Stimulated activated CD4-positive, alpha-beta T cell treated with anti-CD3 and anti-CD28 coated beads, Interleukin-12 subunit alpha, Interleukin-12 subunit beta, amount 100 ng/mL, for 48 hours (primary cell): ENCODE data around the gene FHIP1B.

Experiments
- DNase-seq, 3 donors: peaks; one replicate each; pipeline ENCODE4 v3.0.0-alpha.2; 2020; ENCODE audit warnings: low read depth in 2 of 3, low spot score in 1 of 3

Gene FHIP1B

DNA sequence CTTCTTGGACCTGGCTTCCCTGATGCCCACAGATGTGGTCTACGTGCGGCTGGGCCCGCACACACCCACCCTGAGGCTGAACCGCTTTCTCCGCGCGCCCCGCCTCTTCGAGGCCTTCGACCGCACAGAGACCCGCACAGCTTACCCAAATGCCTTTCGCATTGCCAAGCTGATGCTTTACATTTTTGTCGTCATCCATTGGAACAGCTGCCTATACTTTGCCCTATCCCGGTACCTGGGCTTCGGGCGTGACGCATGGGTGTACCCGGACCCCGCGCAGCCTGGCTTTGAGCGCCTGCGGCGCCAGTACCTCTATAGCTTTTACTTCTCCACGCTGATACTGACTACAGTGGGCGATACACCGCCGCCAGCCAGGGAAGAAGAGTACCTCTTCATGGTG is 5.7 kb upstream of the FHIP1B start:
- DNase-seq: no peak

DNA sequence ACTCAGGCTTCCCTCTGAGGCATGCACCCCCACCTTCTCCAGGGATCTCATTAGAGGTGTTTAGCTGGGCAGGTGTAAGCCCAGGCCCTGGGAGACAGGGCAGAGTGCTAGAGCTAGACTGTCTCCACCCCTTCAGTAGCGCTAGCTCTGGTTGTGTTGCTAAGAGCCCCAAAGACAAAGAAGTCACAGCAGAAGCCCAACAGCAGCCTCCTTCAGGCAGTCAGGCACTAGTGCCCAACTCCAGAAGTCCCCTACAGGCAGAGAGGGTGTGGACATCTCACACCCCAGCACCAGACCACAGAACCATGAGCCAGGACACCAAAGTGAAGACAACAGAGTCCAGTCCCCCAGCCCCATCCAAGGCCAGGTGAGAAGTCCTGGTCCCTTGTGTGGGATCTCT is 4.5 kb upstream of the FHIP1B start, which contains the start of gene CNGA4:
Gene CNGA4, plus strand, starts transcription at position 188 of the 400 bp plus-strand sequence. Its CDS starts 118 bp downstream, at position 306.
- no peak for DNase-seq

DNA sequence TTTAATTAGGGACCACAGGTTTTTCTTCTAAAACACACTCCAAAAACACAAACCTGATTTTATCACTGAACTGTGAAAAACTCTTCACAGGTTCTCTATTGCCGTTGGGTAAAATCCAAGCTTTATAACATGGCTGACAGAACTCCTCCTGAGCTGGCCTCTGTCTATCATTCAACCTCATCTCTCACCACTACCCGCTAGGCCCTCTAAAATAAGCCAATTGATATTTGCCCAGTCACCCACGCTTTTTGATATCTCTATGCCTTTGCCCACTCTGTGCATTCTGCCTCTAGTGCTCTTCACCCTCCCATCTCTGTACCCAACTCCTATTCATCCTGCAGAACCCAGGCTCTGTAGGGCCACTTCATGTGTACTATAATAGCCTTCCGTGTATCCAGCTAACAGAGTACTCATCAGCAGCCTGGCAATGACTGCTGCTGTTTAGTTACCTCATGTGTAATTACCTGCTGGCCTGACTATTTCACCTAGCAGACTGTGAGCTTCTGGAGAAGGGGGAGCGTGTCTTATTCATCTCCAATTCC is 3.4 kb upstream of the FHIP1B start:
- DNase-seq: no peak

DNA sequence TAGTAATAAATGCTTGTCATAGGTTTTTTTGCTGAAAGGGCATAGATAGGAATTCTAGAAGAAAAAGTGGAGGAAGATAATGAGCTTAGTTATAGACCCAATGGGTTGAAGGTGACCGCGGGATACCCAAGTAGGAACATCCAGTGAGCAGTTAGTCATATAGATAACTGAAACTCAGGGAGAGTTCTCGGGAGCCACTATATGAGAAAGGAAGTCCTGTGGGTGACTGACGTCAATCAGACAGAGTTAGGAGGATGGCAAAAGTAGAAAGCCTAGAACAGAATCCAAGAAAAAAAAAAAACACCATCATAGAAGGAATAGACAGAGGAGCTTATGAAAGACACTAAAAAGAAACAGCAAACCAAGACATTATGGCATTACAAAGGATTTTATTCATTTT is 2.8 kb upstream of the FHIP1B start:
- DNase-seq: no peak

DNA sequence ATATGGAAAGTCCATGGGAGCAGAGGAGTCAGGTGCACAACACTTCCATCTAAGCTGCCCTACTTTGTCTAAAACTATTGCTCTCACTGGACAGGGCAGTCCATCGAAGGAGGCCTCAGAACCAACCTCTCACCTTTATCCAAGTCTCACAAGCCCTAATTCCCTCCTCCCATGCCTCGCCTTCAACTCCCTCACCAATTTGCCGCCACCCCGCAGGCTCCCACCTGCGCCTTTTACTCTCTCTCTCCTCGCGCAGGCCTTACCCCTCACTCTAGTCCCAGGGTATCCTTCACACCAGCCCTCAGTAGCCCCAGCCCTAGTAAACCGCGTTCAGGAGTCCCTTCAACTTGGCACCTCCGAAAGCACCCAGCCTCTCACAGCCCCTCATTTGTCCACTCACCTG is 451 bp downstream of the FHIP1B start:
- no peak for DNase-seq

DNA sequence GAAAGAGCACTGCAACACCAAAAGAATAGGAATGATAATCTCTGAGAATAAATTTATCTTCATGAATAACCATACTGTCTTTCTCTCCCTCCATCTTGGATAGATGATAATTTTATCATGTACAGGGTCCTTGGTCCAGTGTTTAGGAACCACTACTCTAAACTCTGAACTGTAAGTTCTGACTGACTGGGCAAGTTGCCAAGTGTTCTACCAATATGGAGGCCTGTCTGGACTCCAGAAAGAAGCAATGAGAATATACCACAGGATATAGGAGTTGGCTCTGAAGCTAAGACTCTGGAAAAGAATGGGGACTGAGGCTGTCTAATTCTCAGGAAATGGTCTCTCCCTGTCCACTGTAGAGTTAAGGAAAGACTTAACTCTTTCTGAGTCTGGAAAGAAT is 1.5 kb downstream of the FHIP1B start:
- no peak for DNase-seq

DNA sequence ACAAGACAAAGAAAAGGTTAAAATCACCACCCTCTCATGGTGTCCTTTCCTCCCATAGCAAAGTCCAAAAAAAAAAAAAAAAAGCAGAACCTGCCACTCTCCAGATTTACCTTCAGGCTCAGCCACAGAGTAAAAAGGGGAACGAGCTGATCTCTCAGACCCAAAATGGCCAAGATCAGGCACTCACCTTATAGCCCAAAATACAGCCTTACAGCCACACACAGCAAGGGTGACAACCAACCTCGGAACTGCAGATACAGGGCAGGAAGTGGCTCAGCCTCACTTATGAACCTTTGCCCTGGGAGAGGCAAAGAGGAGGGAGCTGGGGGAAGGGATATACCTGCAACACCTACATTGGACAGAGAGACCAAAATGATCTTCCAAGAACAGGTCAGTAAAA is 4.5 kb downstream of the FHIP1B start:
- DNase-seq: no peak

DNA sequence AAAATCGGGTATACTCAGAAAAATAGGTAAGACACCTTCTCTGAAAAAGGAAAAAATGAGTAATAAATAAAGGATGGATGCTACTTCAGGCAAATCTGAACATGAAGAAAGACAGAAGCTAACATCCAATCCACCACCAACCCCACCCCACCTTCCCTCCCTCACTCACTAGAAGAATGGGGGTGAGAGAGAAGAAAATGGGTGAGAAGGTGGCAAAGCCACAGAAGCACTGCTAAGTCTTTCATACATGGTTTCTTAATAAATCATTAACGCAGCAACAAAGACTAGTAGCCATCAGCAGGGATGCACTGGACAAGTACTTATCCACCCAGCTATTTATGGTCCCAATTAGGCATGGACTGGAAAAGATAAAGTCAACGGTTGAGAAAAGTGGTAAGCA is 5.9 kb downstream of the FHIP1B start:
- no peak for DNase-seq

DNA sequence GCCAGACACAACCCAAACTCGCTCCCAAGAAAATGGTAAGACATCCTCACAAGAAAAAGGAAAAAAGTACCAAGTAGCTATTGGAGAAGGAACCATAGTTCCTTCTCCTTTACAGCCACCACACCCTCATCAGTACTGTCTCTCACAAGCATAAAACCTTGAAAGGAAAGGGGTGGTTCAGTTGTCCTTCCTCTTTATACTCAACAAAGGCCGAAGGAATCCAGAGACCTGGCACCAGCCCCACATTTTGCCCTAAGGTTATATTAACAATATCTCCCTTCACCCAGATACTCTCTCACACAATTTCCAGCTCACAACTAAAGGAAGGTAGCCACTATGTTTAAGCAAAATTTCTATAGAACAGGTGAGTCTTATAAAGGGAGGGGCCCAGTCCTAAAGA is 8.5 kb downstream of the FHIP1B start:
- no peak for DNase-seq

DNA sequence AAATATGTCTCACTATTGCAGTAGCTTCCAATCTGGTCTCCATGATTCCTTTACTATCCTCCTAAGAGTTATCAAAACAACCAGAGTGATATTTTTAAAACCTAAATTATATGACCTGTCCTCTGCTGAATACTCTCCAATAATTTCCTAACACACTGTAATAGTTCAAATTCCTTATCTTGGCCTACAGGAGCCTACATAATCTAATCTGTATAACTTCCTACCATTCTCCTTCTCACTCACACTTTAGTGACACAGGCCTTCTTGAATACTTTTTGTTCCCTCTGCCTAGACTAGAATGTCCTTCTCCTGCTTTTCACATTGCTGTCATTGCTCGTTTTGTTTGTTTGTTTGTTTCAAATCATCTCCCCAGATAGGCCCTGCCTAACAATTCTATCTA is 9.4 kb downstream of the FHIP1B start:
- DNase-seq: no peak

DNA sequence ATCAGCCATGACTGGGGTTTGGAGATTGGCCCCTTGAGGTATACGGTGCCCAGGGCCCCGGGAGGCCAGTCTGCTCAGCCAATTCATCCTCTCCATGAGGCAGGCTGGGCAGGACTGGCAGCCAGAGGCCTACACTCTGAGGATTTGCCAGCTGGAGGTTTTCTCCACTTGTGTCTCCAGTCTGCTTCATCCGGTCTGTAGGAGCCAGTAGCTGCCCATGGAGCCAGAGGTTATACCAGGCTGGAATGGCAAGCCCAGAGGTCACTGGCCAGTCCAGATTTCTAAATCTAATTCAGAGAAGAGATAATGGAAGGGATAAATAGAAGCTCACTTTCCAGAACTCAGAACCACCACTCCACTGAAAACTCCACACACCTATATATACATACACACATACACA is 10.0 kb downstream of the FHIP1B start:
- no peak for DNase-seq

DNA sequence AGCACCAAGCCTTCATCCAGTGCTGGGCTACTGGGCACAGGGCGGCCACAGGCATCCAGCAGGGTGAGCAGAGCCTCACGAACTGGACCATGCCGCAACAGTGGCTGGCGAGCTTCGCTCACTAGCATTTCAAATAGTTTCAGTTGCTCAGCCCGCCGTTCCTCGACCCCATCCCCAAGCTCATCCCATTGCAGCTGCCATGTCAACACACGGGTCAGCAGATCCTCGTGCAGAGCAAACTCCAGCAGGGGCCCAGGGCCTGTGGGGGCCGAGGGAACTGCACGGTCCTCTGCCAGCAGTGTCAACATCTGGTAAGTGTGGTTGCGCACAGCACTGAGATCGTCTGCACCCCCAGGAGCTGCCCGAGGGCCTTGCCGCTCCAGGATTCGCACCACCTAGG is 10.6 kb downstream of the FHIP1B start:
- no peak for DNase-seq

DNA sequence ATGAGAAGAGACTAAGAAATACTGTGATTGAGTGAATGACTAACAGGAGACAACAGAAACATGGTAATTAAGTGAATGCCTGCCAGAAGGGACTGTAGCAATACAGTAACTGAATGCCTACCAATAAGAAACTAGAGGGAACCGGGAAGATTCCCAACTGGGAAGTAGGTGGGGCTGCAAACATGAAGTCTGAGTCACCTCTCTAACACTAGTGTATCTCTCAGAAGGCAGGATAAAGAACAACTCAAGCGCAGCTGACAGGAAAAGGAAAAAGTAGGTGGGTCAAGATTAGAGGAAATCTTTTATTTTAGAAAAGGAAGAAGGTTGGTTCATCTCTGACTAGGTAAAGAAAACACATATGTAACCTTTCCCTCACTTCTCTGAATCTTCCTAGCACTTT is 15.1 kb downstream of the FHIP1B start:
- no peak for DNase-seq

DNA sequence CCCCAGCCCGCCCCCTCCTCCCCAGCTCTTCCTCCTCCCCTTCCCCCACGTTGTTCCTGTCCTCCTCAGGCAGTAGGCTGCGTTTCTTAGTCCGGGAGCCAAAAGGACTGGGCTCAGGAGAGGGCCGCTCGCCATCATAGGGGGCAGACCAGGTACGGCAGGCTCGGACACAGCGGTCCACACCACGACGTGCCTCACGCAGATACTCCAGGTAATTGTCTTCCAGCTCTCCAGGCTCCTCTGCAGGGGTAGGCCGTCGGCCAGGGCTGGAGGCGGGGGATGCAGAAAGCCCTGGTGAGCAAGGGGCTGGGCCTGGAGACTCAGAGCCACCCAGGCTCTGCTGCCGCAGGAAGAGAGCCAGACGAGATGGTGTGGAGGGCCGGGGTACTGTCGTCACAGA is 16.7 kb downstream of the FHIP1B start:
- no peak for DNase-seq

DNA sequence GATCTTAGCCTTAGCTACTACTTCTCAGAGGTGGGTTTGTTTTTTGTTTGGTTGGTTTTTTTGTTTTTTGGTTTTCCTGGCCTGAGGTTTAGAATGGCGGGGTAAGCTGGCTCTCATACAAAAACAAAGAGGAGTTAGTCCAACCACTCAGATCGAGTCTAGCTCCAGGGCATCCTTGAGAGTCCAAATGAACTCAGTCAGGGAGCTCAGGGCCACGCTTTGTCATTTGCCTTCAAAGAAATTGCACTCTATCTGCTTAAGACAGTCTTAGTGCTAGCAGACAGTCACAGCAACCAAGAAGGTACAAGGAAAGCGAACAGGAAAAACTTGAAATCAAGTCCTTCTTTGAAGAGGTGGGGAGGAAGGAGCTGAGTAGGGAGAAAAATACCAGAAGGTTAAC is 17.9 kb downstream of the FHIP1B start:
- DNase-seq: no peak

DNA sequence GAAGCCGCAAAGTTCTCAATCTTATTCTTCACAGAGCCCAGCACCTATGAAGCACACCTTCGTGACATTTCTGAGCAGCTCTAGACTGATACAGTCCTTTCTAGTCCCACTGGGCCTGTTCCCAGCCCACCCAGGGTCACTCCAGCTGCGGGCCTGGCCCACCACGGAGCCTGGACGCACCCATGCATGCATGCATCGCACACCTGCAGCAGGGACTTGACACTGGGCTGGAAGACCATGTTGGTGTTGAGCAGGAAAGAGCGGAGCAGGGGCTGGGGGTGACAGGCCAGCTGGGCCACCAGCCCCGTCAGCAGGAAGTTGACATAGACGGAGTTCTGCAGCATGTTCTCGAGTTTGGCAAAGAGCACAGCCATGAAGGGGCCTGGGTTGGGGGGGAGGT is 19.9 kb downstream of the FHIP1B start:
- no peak for DNase-seq

DNA sequence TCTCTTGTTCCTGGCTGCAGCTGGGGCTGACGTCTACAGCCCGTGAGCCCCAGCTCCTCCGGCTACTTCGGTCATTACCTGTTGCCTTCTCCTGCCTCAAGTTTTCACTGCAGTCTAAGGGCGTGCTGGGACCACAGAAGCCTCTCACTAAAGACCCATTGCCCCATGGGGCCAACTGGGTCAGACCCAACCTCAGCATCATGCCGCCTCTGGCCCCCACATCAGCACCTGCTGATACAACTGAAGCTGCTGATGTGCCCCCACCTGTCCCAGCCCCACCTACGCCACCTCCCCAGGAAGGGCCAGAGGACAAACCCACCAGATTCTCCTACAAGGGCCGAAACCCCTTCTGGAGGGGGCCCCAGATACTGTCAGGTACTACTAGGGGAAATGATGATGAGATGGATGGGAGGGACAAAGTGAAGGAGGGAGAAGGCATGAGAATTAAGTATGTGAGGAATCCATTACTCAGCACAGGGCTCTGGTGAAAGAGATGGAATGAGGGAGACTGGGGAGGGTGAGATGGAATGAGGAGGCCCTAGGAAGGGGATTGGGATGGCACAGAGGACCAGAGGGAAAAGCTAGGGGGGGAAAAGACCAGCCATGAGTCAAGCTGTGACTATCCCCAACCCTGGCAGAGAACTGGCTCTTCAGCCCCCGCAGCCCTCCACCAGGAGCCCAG is 24.0 kb downstream of the FHIP1B start:
- DNase-seq: no peak

DNA sequence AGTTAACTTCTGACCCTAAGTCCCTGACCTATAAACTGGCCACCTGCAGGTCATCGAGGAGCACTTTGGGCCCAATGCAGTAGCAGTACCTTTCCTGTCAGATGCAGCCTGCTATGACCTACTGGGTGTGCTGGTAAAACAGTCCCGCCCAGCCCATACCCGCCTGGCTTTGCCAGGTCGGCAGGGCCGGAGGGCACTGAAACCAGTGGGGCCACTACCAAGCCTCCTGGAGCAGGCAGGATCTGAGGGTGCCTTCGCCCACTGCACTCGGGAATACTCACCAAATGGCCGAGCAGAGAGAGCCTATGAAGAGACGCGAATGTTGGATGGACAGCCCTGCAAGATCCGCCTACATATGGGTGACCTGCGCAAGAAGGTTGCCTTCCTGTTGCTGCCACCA is 24.6 kb downstream of the FHIP1B start:
- DNase-seq: no peak

DNA sequence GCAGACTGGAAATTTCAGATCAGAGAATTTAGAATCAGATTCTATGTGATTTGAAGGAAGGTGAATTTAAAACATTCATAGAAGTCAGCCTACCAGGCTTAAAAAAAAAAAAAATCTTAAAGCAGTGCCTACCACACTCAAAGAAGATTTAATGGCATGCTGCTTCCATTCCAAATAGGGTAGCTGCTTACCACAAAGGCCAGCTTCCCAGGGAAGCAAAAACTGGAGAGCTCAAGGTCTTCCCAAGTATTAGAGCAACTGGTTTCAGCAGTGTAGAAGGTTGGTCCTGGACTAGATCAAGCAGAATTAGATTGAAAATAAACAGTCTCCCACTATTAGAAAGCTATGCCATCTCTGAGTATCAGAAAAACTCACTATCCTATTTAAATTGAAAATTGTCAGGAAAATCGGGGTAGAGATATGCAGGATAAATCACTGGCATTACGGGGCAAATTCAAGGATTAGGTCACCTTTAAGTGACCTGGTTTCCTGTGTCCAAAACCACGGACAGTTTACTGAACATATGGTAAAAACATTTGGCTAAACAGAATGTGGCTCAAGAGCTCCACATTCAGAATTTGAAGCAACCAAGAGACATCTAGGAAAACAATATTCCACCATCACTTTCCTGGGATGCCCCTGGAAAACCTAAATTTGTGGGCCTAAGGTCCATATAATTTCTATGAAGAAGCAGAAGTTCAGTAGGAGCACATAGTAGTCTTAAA is 27.8 kb downstream of the FHIP1B start:
- DNase-seq: no peak

DNA sequence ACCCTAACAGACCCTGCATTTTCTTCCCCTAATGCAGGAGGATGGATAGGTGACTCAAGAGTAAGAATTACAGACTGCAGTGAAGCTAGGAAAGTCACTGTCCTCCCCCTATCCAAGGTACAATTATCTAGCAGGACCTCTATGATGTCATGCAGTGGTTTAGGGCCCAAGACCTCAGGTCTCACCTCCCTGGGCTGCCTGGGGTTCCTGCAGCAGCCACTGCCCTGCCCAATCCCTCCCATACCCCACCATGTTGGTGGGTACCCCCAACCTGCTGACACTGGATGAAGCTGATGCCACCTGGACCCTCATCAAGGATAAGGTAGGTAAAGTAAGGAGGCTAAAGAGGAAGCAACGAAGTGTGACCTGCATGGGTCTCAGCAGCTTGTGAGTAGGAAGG is 29.1 kb downstream of the FHIP1B start, which contains the start of gene C11orf42:
Gene C11orf42, plus strand, starts transcription at position 192 of the 400 bp plus-strand sequence. Its CDS starts 59 bp downstream, at position 251.
- no peak for DNase-seq

DNA sequence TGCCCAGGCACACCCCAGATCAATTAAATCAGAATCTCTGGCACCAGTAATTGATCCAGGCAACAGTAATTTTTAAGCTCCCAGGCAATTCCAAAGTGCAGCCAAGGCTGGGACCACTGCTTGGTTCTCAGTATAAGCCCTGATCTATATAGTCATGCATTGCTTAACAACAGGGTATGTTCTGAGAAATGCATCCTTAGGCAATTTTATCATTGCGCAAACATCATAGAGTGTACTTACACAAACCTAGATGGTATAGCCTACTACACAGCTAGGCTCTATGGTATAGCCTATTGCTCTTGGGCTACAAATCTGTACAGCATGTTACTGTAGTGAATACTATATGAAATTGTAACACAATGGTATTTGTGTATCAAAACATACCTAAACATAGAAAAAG is 29.7 kb downstream of the FHIP1B start:
- DNase-seq: no peak

DNA sequence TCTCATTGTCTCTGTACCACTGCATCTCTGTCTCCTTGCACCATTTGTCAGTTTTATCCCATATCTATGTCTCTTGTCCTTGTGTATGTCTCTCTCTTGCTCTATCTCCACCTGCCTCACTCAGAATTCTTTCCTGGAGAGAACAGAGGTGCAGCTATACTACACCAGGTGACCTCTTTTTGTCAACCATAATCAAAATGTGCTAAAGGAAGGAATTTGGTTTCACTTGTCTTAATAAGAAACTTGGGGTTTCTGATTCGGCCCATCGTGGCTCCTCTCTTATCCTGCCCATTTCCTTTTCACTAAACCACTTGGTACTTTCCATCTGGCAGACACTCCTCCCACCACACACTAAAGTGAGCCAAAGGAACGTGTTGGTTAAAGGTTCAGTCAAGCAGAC is 31.1 kb downstream of the FHIP1B start:
- DNase-seq: no peak

DNA sequence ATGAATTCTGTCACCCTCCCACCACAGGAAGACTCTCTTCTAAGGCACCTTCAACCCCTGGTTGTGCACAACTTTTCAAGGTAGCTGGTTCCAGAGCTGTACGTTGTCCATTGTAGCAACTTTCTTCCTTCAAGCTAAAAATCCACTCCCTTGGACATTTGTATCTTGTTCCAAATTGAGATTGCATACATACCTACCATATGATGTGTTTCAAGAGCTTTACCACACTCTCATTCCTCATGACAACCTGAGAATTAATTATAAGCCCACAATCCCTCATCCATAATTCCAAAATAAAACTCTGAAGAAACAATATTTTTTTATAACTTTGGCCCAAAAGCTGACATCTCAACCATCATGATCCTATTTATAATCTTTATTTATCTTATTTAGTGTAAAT is 32.4 kb downstream of the FHIP1B start:
- DNase-seq: no peak
